Measurements from ENCODE around the gene PACC1.
A peak's percentile ranks its signal among the peaks of the same experiment; 100 is the strongest.

The PACC1 gene

DNA sequence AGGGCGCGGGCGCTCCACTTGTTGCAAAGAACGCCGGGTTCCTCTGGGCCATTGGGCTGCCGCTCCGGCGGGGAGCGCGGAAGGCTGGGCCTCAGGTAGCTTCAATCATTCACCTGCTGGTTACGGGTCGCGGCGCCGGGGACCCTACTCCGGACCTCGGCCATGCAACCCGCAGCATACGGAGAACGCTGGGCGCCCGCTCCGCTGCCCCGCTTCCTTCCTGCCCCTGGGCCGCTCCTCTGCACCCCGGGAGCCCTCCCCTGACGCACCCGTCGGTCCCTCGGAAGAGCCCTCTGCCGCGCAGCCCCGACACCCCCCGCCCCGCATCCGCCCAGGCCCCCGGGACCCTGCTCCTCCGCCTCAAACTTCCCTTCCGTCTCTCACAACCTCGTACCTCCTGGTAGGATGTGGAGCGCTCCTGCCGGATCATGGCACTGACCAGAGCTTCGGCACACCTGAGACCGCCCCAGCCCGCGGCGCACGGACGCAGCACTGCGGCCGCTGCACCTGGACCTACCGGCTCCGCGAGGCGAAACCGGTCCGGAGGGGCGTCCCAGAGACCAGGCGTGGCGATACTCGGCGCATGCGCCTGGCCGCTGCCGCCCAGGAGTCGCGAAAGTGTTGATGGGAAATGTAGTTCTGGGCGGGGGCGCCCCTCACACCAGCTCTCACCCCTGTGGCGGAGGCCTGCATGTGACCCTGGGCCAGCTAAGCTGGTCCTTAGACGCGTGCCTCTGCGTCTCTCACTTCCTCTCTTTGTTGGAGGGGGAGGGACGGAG is at the start of gene PACC1:
PACC1 (minus strand) TSS at position 559 of the 779 bp plus-strand sequence; CDS start at position 430, 129 bp downstream.
- Histone ChIP-seq H3K9ac (ENCODE audit: low read depth, low read length) (peak within 1 kb of the TSS; percentile 80), H3K27me3 (ENCODE audit: control insufficient read depth, insufficient read depth, low read length) (peaks cover 7% of the 10 kb centered on the region), H3K4me3 (ENCODE audit: low read depth, low read length) (peak within 1 kb of the TSS; percentile 92), H3K36me3 (ENCODE audit: control insufficient read depth, insufficient read depth, low read length) (peaks cover 16% of the 10 kb centered on the region), H3K9me3 (ENCODE audit: control insufficient read depth, insufficient read depth, low read length) (no peaks in the 10 kb centered on the region), H3K4me1 (ENCODE audit: control insufficient read depth, insufficient read depth, low read length) (peaks cover 8% of the 10 kb centered on the region)

DNA sequence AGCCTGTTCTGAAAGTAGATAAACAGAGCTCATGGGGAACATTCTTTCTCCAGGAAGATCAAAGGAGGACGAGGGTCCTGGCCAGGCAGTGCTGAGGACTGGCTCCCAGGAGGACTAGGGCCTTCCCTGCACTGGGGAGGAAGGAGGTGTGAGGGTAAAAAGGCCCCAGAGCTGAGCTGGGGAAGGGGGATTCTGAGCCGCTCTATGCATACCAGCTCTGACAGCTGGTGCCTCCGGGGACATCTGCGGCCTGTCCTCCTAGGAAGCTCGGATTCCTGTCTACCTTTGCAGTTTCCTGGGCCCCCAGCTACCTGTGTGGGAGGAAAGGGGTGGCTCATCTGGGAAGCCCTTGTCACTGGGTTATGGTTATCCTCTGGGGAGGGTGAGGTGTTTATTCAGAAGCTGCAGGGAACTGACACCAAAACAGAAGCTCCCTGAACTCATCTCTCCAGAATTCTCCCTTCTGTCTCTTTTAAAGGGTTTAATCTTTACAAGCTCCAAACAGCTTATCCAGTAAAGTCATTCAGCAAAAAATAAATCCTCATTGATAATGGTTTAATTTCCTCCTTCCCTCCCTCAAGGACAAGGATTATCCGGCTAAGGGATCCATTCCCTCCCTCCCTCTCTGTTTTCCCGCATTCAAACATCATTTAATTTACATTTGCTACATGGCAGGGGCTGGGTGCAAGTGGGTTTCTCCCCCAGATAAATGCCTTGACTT is 49.0 kb upstream of the PACC1 start:
- Histone ChIP-seq H3K4me3 (ENCODE audit: low read depth, low read length) (no peak overlapping the region), H3K9me3 (ENCODE audit: control insufficient read depth, insufficient read depth, low read length) (no peaks in the 10 kb centered on the region), H3K27me3 (ENCODE audit: control insufficient read depth, insufficient read depth, low read length) (no peaks in the 10 kb centered on the region), H3K9ac (ENCODE audit: low read depth, low read length) (no peak overlapping the region), H3K4me1 (ENCODE audit: control insufficient read depth, insufficient read depth, low read length) (peaks cover 4% of the 10 kb centered on the region), H3K36me3 (ENCODE audit: control insufficient read depth, insufficient read depth, low read length) (no peaks in the 10 kb centered on the region)

GRCh38 chr1:212461916-212462660 is 47.4 kb upstream of the PACC1 start:
- no peak overlapping the region for H3K9ac ChIP-seq (ENCODE audit: low read depth, low read length)
- no peaks in the 10 kb centered on the region for H3K36me3 ChIP-seq (ENCODE audit: control insufficient read depth, insufficient read depth, low read length)
- H3K4me1 ChIP-seq (ENCODE audit: control insufficient read depth, insufficient read depth, low read length): peaks cover 4% of the 10 kb centered on the region
- H3K27me3 ChIP-seq (ENCODE audit: control insufficient read depth, insufficient read depth, low read length): no peaks in the 10 kb centered on the region
- no peaks in the 10 kb centered on the region for H3K9me3 ChIP-seq (ENCODE audit: control insufficient read depth, insufficient read depth, low read length)
- H3K4me3 ChIP-seq (ENCODE audit: low read depth, low read length): no peak overlapping the region

DNA sequence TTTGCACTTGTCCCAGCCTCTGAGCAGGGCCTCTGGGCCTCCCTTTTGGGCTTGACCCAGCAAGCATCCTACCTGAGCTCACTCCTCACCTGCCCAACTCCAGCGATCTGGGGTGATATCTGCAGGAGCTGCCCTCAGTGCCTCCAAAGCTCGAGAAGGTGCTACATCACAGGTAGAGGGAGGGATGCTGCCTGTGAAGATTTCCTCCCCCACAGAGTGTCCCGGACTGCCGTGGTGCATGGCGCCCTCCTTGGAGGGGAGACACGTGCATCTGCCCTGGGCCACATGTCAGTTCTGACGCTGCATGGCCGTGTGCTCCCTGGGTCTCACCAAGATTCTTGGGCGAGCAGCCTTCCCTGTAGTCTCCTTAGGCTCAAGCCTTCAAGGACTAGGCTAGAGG is 45.7 kb upstream of the PACC1 start:
- H3K4me3 ChIP-seq (ENCODE audit: low read depth, low read length): no peak overlapping the region
- no peaks in the 10 kb centered on the region for H3K36me3 ChIP-seq (ENCODE audit: control insufficient read depth, insufficient read depth, low read length)
- H3K9ac ChIP-seq (ENCODE audit: low read depth, low read length): no peak overlapping the region
- H3K4me1 ChIP-seq (ENCODE audit: control insufficient read depth, insufficient read depth, low read length): peaks cover 4% of the 10 kb centered on the region
- no peaks in the 10 kb centered on the region for H3K27me3 ChIP-seq (ENCODE audit: control insufficient read depth, insufficient read depth, low read length)
- no peaks in the 10 kb centered on the region for H3K9me3 ChIP-seq (ENCODE audit: control insufficient read depth, insufficient read depth, low read length)

DNA sequence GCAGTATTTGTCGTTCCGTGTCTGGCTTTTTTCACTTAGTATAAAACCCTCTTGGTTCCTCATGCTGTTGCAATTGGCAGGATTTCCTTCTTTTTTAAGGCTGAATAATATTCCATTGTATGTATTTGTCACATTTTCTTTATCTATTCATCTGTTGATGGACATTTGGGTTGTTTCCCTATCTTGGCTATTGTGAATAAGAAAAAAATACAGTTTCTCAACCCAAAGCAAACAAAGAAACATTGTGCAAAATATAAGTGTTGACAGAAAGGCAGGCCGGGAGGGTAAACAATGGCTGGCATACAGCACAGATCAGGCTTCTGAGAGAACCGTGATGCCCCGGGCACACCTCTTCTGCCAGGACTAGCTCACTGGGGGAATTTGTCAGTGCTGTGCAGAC is 45.0 kb upstream of the PACC1 start:
- Histone ChIP-seq H3K4me3 (ENCODE audit: low read depth, low read length) (no peak overlapping the region), H3K4me1 (ENCODE audit: control insufficient read depth, insufficient read depth, low read length) (peaks cover 4% of the 10 kb centered on the region), H3K36me3 (ENCODE audit: control insufficient read depth, insufficient read depth, low read length) (no peaks in the 10 kb centered on the region), H3K9me3 (ENCODE audit: control insufficient read depth, insufficient read depth, low read length) (no peaks in the 10 kb centered on the region), H3K27me3 (ENCODE audit: control insufficient read depth, insufficient read depth, low read length) (no peaks in the 10 kb centered on the region), H3K9ac (ENCODE audit: low read depth, low read length) (no peak overlapping the region)

GRCh38 chr1:212458817-212459216 is 44.1 kb upstream of the PACC1 start:
- no peaks in the 10 kb centered on the region for H3K9me3 ChIP-seq (ENCODE audit: control insufficient read depth, insufficient read depth, low read length)
- no peak overlapping the region for H3K4me3 ChIP-seq (ENCODE audit: low read depth, low read length)
- H3K36me3 ChIP-seq (ENCODE audit: control insufficient read depth, insufficient read depth, low read length): no peaks in the 10 kb centered on the region
- no peaks in the 10 kb centered on the region for H3K27me3 ChIP-seq (ENCODE audit: control insufficient read depth, insufficient read depth, low read length)
- H3K4me1 ChIP-seq (ENCODE audit: control insufficient read depth, insufficient read depth, low read length): peaks cover 4% of the 10 kb centered on the region
- H3K9ac ChIP-seq (ENCODE audit: low read depth, low read length): no peak overlapping the region

DNA sequence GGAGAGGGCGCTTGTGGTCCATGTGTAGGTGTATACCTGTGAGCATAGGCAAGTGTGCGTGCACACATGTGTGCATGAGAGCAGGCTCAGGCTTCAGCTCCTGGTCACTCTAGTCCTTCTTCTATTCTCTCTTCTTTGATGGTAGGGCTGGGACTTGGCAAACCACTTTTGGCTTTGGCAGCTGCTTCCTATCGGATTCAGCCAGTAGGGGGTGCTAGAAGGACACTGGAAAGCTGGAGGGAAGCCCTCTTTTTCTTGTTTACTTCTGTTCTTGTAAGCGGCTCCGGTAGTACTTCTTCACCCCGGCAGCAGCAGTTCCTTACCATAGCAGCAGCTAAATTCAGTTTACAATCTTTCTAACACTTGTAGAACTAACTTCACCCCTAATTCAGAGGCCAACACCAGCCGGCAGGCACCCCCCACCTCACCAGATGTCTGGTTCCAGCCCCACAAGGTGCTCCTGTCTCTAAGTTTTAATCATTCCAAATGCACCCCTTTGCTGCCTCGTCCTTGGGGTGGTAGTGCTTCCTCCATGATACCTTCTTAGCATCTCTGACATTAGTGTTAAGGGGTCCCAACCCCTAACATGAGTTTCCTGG is 43.2 kb upstream of the PACC1 start:
- Histone ChIP-seq H3K36me3 (ENCODE audit: control insufficient read depth, insufficient read depth, low read length) (no peaks in the 10 kb centered on the region), H3K27me3 (ENCODE audit: control insufficient read depth, insufficient read depth, low read length) (no peaks in the 10 kb centered on the region), H3K9me3 (ENCODE audit: control insufficient read depth, insufficient read depth, low read length) (no peaks in the 10 kb centered on the region), H3K4me3 (ENCODE audit: low read depth, low read length) (no peak overlapping the region), H3K9ac (ENCODE audit: low read depth, low read length) (no peak overlapping the region), H3K4me1 (ENCODE audit: control insufficient read depth, insufficient read depth, low read length) (peaks cover 4% of the 10 kb centered on the region)

DNA sequence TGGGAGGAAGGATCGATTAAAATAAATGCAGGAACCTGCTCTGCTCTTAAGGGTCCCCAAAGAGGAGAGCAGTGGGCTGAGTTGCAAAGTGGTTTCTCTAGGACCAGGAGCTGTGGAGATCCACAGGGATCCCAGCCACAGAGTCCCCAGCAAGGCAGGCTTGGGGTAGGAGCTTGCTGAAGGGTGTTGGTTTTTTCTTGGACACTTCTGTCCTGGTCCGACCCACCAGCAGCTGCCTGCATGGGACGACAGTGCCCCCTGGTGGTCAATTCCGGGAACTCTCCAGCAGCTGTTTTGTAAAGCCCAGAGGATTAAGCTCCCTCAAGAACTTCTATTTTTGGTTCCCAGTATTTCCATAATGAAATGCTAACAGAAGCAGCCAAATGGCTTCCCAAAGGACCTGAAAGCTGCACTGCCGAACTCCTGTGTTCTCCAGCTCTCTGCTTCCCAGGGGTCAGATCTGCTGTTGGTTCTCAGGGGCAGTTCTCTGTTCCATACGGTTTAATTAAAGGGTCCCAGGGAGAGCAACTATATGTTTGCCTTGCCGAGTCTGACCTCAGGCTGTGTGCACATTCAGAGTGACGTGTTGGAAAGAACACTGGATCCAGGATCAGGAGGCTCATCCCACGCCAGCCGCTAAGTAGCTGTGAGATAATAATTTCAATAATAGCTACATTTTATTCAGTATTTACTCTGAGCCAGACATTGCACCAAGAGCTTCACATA is 41.3 kb upstream of the PACC1 start:
- H3K4me3 ChIP-seq (ENCODE audit: low read depth, low read length): no peak overlapping the region
- no peaks in the 10 kb centered on the region for H3K9me3 ChIP-seq (ENCODE audit: control insufficient read depth, insufficient read depth, low read length)
- no peaks in the 10 kb centered on the region for H3K4me1 ChIP-seq (ENCODE audit: control insufficient read depth, insufficient read depth, low read length)

DNA sequence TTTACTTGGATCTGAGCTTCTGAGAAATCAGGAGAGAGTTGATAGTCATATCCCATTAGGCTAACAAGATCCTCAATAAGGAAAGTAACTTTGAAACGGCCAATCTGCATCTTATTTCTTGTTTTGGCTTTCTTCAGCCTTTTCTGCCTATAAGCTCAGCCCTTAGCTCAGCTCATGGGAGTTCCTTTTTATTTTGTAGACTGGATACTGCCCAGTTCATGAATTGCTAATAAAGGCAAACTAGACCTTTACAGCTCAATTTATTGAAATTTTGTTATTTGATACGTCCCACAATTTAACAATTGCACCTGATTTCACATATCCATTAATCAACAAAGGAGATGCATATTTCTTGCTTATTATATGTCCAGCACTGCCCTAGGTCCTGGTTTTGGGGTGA is 40.7 kb upstream of the PACC1 start:
- Histone ChIP-seq H3K9me3 (ENCODE audit: control insufficient read depth, insufficient read depth, low read length) (no peaks in the 10 kb centered on the region), H3K36me3 (ENCODE audit: control insufficient read depth, insufficient read depth, low read length) (no peaks in the 10 kb centered on the region), H3K27me3 (ENCODE audit: control insufficient read depth, insufficient read depth, low read length) (no peaks in the 10 kb centered on the region), H3K4me3 (ENCODE audit: low read depth, low read length) (no peak overlapping the region), H3K9ac (ENCODE audit: low read depth, low read length) (no peak overlapping the region), H3K4me1 (ENCODE audit: control insufficient read depth, insufficient read depth, low read length) (no peaks in the 10 kb centered on the region)

More for the DNA sequence above, 41.3 kb upstream of the PACC1 start:
- Histone ChIP-seq H3K27me3 (ENCODE audit: control insufficient read depth, insufficient read depth, low read length) (no peaks in the 10 kb centered on the region), H3K9ac (ENCODE audit: low read depth, low read length) (no peak overlapping the region), H3K36me3 (ENCODE audit: control insufficient read depth, insufficient read depth, low read length) (no peaks in the 10 kb centered on the region)

DNA sequence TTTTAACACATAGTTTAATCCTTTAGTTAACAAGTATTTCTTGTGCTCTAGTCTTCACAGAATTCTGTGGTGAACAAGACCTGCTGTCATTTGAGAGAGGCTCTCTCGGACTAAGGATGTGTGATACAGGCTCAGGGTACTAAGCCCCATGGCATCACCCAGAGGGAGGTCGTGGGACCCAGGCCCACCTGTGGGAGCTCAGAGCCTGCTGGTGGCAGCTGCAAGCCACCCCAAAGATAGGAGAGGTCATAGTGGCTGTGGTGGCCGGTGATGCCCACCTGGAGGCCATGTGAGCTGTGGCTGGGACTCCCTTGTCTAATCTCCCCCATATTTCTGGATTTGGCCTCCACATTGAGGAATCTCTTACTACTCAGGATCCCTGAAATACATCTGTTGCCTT is 40.1 kb upstream of the PACC1 start:
- H3K4me3 ChIP-seq (ENCODE audit: low read depth, low read length): no peak overlapping the region
- no peaks in the 10 kb centered on the region for H3K4me1 ChIP-seq (ENCODE audit: control insufficient read depth, insufficient read depth, low read length)
- H3K9ac ChIP-seq (ENCODE audit: low read depth, low read length): no peak overlapping the region
- no peaks in the 10 kb centered on the region for H3K36me3 ChIP-seq (ENCODE audit: control insufficient read depth, insufficient read depth, low read length)
- H3K9me3 ChIP-seq (ENCODE audit: control insufficient read depth, insufficient read depth, low read length): no peaks in the 10 kb centered on the region
- no peaks in the 10 kb centered on the region for H3K27me3 ChIP-seq (ENCODE audit: control insufficient read depth, insufficient read depth, low read length)
